Neural crest cell (in vitro differentiated cells): ENCODE results near the gene RFC2. TPM values are rescaled to one million over a fixed set of nuclear protein-coding genes. Genes with fewer than 3 reads are reported as not detected.

Experiments
- DNase-seq: peaks from one replicate; pipeline ENCODE4 v3.0.0; 2021; ENCODE audit warnings: low read depth, mixed read lengths, low spot score
- H3K27ac Mint-ChIP-seq: one replicate; pipeline ENCODE4 v1.8.0; 2021; ENCODE audit warnings: mild to moderate bottlenecking, mixed read lengths; ENCODE audit not compliant: unreplicated experiment
- H3K27me3 Mint-ChIP-seq: 2 replicates; pipeline ENCODE4 v1.8.0; 2021; ENCODE audit warnings: low read depth, mild to moderate bottlenecking, mixed read lengths
- H3K36me3 Mint-ChIP-seq: 2 replicates; pipeline ENCODE4 v1.8.0; 2021; ENCODE audit warnings: low read depth, mild to moderate bottlenecking, mixed read lengths
- H3K4me1 Mint-ChIP-seq: 2 replicates; pipeline ENCODE4 v1.8.0; 2021; ENCODE audit warnings: mixed read lengths
- H3K4me3 Mint-ChIP-seq: one replicate; pipeline ENCODE4 v1.8.0; 2021; ENCODE audit warnings: mild to moderate bottlenecking, mixed read lengths
- H3K9me3 Mint-ChIP-seq: 2 replicates; pipeline ENCODE4 v1.8.0; 2021; ENCODE audit warnings: mixed read lengths
- CTCF ChIP-seq: fragments of 200-600 bp; sonication (generic); conservative IDR thresholded peaks from 2 replicates; pipeline ENCODE4 v1.5.0; 2021; ENCODE audit warnings: antibody characterized with exemption, mild to moderate bottlenecking
- total RNA-seq: library from RNA; stranded (reverse); gene quantifications from 2 replicates; pipeline ENCODE4 v1.2.1, GENCODE V29; 2021

The RFC2 gene
- total RNA-seq, 1 donor from 2014 or later, result 77.0 TPM

- no peaks in the 10 kb centered on the region for H3K9me3 Mint-ChIP-seq
- peaks cover 17% of the 10 kb centered on the region for H3K36me3 Mint-ChIP-seq
- no peak overlapping the region for H3K4me3 Mint-ChIP-seq
- H3K27me3 Mint-ChIP-seq, result no peaks in the 10 kb centered on the region
- DNase-seq, result no peak
- no peak overlapping the region for H3K27ac Mint-ChIP-seq
- TF ChIP-seq CTCF, result no peak
- H3K4me1 Mint-ChIP-seq, result no peaks in the 10 kb centered on the region
These were observed 12.1 kb downstream of the RFC2 start for GRCh38 chr7:74242122-74242443.

GRCh38 chr7:74240482-74240881 is 13.7 kb downstream of the RFC2 start:
- H3K36me3 Mint-ChIP-seq, result peaks cover 17% of the 10 kb centered on the region

GRCh38 chr7:74236284-74236683 is 17.9 kb downstream of the RFC2 start:
- Mint-ChIP-seq H3K4me3 (no peak overlapping the region), H3K27me3 (no peaks in the 10 kb centered on the region), H3K9me3 (no peaks in the 10 kb centered on the region), H3K4me1 (no peaks in the 10 kb centered on the region), H3K36me3 (peaks cover 19% of the 10 kb centered on the region), H3K27ac (no peak overlapping the region)
- no peak for TF ChIP-seq CTCF
- DNase-seq, result no peak

More at GRCh38 chr7:74240482-74240881, 13.7 kb downstream of the RFC2 start:
- TF ChIP-seq CTCF, result no peak
- Mint-ChIP-seq H3K27me3 (no peaks in the 10 kb centered on the region), H3K27ac (no peak overlapping the region), H3K4me1 (no peaks in the 10 kb centered on the region), H3K9me3 (no peaks in the 10 kb centered on the region), H3K4me3 (no peak overlapping the region)
- DNase-seq, result no peak

GRCh38 chr7:74235518-74236268 is 18.5 kb downstream of the RFC2 start:
- no peaks in the 10 kb centered on the region for H3K27me3 Mint-ChIP-seq
- H3K4me3 Mint-ChIP-seq, result no peak overlapping the region
- no peak overlapping the region for H3K27ac Mint-ChIP-seq
- DNase-seq, result no peak
- no peak for TF ChIP-seq CTCF
- H3K9me3 Mint-ChIP-seq, result no peaks in the 10 kb centered on the region
- H3K36me3 Mint-ChIP-seq, result peaks cover 23% of the 10 kb centered on the region
- H3K4me1 Mint-ChIP-seq, result no peaks in the 10 kb centered on the region

- Mint-ChIP-seq H3K4me3 (no peak overlapping the region), H3K4me1 (no peaks in the 10 kb centered on the region), H3K27ac (no peak overlapping the region), H3K27me3 (no peaks in the 10 kb centered on the region), H3K36me3 (peaks cover 20% of the 10 kb centered on the region), H3K9me3 (no peaks in the 10 kb centered on the region)
- TF ChIP-seq CTCF, result no peak
- no peak for DNase-seq
These were observed 20.4 kb downstream of the RFC2 start for GRCh38 chr7:74233655-74234285.
